NCI-H1417 treated with DMSO at 0.1 percent for 48 hours (cell line): ENCODE data around the gene ATP6AP1.
"Not testable (repeated sequence)": the region's sequence is repeated elsewhere in the genome, so short reads cannot be mapped to it uniquely, and the experiment has no call there.

Source experiments
- DNase-seq: peaks from one replicate; lab custom pipeline; 2025; lab: John Stamatoyannopoulos, UW

The ATP6AP1 gene

DNA sequence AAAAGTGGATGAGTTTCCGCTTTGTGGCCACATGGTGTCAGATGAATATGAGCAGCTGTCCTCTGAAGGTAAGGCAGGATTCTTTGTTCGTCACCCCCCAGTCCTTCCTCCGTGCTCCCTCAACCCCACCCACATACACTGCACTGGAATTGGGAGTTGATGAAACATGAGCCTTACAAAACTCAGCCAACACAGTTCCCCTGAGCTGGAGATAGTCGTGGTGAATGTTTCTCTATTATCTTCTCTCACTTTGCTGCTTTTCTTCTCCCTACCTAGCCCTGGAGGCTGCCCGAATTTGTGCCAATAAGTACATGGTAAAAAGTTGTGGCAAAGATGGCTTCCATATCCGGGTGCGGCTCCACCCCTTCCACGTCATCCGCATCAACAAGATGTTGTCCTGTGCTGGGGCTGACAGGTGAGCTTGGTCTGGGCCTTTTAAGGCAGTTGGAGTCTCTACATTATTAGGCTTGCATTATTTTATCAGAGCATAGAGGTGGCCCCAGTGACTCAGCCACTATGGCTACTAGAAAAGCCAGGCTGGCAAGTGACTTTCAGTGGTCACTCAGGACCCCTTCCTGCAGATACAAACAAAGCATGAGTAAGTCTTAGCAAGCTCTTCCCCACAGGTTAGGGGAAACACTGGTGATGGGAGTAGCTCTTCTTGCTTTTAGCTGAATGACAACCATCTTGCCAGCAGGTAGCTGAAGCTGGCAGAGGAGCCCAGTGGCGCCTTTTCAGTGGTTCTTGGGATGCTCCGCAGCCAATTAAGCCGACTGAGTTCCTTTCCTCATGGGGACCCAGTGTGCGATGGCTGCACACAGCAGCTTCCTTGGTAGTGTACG, 28.7 kb upstream of the ATP6AP1 start:
- DNase-seq, result no peak

DNA sequence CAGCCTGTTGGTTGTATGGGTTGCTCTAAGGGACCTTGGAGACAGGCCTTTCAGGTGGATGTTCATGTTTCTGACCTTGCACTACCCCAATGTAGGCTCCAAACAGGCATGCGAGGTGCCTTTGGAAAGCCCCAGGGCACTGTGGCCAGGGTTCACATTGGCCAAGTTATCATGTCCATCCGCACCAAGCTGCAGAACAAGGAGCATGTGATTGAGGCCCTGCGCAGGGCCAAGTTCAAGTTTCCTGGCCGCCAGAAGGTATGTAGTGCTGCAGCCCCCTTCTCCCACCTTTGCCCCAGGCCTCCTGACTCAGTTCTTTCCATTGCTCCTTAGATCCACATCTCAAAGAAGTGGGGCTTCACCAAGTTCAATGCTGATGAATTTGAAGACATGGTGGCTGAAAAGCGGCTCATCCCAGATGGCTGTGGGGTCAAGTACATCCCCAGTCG, 28.1 kb upstream of the ATP6AP1 start:
- DNase-seq, result not testable (repeated sequence)

DNA sequence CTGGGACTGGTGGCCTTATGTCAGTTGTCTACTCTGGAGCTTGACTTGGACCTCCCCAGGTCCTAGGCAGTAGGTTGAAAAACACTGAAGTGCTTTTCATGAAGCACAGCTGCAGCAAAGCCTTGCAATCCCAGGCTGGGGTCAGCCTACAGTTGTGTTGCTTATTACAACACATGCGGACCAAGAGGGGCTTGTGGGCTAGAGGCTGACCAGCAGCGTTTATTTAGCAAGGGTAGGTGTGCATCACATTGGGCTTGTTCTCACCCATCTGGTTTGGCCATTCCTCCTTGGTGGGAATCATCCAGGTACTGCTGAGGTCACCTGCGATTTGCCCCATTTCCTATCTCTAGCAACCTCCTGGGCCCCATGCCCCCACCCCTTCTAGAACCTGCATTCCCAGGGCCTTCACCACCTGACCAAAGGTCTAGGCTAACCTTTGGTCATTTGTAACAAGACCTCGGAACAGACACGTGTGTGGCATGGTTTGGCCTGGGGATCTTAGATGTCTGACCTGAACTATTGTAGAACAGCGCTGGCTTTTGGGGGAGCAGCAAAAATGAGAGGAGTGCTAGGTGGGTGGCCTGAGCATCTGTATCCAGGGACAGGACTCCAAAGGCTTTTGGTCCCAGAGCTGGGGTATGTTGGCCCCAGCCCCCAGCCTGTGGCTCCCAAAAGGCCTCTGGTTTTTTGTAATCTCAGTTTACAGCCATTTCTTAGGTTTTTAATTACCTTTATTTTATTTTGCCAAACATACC, 27.3 kb upstream of the ATP6AP1 start:
- no peak for DNase-seq

DNA sequence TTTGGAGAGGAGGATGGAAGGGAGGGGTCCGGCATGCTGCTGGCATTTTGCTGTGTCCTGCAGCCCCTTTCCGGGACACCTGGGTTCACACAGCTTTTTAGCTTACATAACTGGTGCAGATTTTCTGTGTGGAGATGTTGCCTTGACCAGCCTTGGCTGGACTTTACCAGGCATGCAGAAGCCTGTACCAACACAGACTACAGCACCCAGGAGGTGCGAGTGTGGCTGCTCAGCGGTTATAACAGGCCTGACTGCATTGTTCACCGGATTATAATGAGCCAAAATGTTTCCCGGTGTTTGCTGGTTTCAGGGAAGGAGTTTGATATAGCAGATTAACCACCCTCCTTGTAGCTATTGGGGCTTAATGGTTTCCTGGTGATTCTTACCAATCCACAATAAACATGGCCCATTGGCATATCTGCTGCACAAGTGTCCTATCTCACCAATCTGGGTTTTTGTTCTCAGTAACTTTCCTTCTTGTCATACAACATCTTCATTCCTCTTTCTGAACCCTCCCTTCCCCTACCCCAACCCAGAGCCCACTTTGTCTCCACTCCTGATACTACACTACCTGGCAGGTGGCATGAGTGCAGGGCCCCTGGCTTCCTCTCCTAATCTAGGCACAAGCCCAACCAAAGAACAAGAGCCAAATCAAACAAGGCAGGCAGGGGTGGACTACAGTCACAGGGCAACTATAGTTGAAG, 26.4 kb upstream of the ATP6AP1 start:
- no peak for DNase-seq

DNA sequence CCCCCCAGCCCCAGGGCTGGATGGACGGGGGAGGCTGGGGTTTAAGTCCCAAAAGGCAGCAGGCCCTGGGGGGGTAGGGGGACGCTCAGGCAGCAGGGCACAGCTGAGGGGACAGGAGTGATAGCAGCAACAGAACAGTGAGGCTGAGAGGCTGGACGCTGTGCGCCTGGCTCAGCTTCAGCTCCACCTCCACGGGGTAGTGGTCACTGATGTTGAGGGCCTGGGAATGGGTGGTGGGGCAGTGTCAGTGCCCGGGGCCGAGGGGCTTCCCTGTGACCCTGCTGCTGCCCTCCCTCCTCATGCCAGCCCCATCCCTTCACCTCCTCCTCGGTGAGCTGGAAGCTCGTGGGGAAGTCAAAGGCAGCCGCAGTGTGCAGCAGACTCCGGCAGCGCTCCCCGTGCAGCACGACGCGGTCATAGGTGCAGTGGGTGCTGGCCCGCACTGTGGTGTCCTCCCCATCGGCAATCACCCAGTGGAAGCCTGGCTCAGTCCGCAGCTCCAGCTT, 25.8 kb upstream of the ATP6AP1 start:
- DNase-seq, result no peak

DNA sequence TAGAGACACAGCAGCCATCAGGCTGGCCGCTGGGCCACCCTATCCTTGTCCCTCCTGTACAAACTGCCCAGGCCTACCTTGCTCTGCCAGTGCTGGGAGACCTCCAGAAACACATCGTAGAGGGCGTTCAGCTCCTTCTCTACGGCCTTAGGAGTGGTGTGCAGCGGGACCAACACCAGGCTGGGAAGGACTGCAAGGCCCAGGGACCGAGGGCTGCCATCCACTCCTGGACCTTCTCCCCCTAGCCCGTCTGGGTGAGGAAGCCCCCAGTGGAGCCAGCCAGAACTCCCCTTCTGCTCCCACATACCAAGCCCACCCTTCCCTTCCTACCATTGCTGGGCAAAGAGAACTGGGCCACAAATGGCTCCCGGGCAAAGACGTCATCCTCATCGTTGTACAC, 25.3 kb upstream of the ATP6AP1 start:
- DNase-seq, result no peak

DNA sequence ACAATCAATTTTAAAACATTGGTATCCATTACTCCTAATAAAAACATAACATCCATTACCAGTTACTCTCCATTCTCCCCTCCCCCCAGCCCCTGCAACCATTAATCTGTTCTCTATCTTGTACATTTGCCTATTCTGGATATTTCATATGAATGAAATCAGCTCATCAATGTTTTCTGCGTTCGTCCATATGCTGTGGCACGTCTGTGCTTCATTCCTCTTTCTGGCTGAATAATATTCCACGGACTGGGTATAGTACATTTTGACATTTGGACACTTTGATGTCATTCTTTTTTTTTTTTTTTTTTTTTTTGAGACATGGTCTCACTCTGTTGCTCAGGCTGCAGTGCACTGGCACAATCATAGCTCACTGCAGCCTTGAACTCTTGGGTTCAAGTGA, 24.6 kb upstream of the ATP6AP1 start:
- no peak for DNase-seq

DNA sequence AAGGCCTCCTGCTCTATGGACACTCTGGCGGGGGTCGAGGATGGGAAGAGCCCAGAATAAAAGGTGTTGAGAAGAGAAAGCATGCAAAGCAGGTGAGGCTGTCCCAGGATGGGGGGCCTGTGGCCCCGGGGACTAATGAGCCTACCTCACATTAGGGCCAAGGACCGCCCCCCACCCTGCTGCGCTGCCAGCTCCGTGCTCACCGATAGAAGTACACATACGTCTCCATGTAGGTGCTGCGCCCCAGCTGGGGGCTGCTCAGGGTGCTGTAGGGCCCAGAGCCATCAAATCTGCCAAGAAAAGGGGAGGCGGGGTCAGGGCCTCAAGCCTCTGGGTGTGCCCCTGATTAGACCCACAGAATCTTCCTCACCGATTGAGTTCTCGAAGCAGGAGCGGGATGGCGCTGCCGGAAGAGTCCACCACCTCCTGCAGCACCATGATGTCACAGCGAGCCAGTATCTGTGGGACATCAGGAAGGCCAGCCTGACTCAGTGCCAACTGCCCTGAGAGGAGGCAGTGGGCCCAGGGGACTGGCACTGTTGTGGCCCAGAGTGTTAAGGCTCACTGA, 23.8 kb upstream of the ATP6AP1 start:
- no peak for DNase-seq

DNA sequence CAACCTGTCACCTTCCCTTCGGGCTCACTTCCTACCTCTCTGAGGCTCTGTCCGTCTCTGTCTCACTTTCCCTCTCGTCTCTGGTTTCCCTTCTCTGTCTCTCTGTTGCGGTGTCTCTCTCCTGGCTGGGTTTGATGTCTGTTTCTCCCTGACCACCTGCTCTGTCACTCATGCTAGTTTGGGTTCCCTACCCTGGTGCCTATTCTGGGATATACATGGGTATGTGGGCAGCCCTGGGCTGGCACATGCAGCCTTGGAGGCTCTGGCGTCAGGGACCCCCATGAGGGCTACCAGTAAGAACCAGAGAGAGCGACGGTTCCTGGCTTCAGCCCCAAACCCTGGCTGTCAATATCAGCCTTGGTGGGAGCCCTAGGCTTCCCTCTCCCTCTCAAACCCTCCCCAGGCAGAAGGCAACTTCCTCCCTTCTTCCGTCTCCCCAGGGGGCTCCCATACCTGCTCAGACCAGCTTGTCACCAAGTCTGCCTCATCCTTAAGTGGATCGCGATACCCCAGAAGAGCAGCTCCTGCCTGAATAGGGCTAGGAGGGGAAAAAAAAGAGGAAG, 19.7 kb upstream of the ATP6AP1 start:
- DNase-seq, result no peak

DNA sequence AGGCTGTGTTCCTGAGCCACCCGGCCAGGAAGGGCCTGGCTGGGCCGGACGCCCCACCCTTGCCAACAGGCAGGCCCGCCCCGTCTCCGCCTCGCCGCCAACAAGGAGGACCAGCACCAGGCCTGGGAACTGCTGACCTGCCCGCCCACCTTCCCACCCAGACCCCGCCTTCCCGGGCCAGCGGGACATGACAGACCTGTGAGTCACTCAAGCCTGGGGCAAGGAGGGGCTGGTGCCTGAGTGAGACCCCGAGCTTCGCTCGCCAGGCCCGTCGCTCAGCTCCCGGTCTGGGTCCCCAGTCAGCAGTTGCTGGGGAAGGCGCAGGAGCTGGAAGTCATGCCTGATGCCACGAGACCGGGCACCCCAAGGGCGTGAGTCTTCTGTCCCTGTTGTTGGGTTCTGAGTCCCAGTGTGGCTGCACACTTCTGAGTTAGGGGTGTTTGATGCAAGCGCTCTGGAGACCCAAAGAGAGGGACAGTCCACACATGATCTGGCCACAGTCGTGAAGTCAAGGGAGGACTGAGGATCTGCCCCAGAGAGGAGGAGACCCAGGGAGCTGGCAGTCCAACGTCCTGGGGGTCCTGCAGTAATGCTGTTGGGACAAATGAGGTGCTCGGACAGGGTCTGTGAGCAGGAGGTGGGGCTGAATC, 19.1 kb upstream of the ATP6AP1 start, which contains the start of gene DNASE1L1:
TSS of gene DNASE1L1 (minus strand) at position 33 of the 650 bp plus-strand sequence. CDS start 3,686 bp downstream, outside the sequence.
- no peak for DNase-seq

DNA sequence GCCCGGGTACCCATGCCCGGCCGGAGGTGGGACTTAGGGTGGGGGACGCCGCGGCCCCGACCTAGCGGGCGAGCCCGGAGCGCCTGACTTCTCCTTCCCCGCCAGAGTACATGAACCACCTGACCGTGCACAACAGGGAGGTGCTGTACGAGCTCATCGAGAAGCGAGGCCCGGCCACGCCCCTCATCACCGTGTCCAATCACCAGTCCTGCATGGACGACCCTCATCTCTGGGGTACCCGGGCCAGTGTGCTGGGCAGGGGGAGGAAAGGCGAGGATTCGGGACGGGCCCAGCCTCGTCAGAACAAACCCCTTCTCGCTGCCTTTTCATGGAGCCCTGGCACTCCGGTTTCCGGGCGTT, 16.5 kb upstream of the ATP6AP1 start:
- DNase-seq, result no peak

DNA sequence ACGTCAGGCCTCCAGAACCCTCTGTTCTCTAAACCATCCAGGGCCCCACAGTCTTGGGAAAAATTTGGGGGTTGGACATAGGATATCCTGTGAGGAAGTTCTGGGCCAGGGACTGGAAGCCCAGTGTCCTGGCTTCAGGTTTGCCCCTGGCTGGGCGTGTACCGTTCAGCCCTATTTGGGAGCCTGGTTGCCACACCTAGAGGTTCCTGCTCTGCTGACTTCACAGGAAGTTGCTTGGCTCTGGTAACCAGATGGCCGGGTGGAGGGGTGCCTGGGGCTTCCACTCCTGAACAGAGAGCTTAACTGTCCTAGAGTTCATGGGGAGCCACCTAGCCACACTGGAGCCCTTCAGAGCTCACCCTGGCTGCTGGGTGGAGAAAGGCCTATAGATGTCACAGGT, 16.0 kb upstream of the ATP6AP1 start:
- no peak for DNase-seq

DNA sequence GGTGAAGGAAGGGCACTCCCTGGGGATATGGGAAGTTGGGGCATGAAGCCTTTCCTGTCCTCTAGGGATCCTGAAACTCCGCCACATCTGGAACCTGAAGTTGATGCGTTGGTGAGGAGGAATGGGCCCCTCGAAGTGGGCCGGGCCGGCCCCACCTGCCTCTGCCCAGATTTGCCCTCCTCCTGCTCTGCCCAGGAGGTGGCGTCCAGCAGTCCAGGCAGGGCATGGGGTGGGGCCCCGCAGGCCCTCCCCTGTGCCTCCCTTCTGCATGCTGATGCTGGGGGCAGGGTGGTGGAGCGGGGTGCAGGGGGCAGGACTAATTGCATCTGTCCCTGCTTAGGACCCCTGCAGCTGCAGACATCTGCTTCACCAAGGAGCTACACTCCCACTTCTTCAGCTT, 15.3 kb upstream of the ATP6AP1 start:
- DNase-seq, result no peak

DNA sequence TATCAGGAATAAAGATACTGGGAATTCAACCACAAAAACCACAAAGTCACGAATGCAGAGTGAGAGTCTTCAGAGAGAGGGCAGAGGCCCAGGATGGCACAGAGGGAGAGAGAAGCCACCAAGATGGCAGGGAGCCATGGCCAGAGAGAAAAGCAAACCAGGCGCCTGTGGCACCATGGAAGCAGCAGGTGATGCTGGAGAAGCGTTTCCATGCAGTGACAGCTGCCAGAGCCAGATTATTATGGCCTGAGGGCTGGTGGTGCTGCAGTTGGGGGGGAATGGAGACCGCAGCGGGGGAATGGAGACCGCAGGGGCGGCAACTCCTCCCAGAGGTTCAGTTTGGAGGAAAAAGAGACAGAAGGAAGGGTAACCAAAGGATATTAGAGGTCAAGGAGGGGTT, 11.3 kb upstream of the ATP6AP1 start:
- DNase-seq, result no peak

DNA sequence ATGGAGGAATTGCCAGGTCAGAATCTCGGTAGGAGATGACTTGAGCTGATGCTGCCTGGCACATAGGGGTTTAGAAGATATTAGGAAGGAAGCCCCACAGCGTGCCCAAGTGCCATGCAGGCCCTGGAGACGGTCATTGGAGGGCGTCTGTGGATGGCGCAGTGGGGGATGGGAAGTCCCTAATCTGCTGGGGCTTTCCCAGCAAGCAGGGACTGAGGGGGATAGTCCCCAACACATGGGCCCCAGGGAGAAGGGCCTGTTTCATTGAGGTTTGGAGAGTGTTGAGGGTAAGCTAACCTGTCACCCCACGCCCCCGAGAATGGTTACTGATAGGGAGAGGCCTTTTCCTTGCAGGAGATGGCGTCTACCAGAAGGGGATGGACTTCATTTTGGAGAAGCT, 9.3 kb upstream of the ATP6AP1 start:
- no peak for DNase-seq

DNA sequence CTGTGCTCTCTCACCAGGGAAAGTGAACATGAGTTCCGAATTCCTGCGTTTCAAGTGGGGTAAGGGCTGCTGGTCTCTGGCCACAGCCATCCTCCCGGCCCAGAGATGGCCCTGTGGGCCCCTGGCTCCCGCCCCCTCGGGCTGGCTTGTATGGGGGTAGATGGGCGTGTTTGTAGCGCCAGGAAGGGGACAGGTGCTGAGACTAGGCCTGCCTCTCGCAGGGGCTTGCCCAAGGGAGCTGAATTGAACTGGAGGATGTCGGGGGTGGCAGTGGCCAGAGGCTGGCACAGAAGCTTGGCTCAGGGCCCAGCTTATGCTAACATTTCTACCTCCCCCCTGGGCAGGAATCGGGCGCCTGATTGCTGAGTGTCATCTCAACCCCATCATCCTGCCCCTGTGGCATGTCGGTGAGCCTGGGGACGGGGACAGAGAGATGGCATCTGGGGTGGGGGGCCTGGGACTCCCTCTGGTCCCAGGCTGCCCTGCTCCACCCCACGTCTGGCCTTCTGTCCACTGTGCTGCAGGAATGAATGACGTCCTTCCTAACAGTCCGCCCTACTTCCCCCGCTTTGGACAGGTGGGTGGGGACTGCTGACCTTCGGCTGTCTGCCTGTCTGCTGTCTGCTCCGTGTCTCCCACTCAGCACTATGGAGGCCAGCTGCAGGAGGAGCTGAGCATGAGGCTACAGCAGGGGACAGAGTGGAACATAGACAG, 8.6 kb upstream of the ATP6AP1 start:
- no peak for DNase-seq

DNA sequence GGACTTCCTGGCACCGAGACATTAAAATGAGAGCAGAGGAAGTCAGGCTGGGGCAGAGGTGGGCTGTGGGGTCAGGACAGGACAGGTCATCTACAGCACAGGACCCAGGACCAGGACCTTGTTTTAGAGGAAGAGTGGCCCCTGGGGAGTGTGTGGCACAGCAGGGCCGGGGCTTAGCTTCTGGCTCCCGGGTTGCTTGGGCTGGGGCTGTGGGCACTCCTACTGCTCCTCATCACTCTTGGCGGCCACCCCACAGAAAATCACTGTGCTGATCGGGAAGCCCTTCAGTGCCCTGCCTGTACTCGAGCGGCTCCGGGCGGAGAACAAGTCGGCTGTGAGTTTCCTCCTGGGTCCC, 8.1 kb upstream of the ATP6AP1 start:
- DNase-seq, result no peak

DNA sequence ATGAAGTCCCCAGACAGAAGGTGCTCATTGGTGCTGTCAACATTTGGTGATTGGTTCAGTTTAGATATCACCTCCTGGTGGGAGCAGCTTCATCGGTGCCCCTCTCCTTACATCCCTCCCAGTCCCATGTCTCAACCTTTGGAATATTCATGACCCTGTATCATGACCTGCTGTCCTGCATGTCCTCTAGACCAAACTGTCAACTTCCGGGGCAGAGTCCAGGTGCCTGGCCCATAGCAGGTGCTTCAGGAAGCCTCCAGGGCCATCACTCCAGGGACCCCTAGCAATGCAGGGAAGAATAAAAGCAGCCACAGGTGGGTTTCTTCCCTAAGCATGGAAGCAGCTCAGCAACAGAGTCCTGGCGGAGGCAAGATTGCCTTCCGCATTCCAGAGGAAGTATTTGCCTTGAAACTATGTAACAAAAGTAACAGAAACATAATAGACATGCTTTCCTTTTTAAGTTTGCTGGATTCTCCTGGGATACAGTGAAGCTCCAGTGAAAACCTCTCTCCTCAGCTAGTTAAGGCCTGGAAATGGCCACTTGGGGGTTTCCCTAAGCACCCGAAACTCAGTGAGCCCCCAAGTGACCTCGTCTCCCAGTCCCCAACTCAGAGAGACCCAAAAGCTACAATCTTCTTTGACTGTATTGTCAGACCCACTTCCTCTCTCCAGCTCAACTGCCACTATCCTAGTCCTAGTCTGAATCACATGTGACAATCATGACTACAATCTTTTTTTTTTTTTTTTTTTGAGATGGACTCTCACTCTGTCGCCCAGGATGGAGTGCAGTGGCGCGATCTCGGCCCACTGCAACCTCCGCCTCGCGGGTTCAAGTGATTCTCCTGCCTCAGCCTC, 1.3 kb upstream of the ATP6AP1 start:
- no peak for DNase-seq

DNA sequence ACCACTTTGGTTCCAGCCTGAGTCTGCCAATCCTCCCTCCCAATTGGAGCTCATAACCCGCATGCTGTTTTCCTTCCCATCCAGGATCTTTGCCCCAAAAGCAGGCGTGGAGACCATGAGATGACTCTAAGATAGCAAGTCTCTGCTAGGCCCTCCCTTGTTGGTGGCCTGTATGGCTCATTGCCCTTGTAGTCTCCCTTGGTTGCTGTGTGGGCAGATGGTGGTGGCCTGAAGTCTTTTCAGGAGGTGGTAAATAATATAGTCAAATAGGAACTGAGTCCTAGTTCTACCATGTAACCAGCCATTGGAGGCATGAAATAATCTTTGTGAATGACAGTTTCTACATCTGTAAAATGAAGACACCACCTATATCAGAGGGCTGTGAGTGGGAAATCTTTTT, 1.2 kb downstream of the ATP6AP1 start:
- no peak for DNase-seq

DNA sequence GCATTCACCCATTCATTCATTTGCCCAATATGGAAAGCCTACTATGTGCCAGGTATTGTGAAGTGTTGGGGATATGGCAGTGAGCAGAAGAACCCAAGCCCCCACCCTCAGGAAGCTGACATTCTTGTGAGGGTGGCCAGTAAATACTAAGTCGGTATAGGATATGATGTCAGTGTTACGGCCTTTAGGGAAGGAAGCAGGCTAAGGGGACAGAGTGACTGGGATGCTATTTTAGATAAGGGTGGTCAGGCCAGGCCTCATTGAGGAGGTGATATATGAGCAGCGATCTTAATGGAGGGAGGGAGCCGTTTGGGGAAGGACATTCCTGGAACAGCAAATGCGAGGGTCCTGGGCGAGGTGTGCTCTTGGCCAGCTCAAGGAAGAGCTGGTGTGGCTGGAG, 2.0 kb downstream of the ATP6AP1 start:
- no peak for DNase-seq
